ENCODE data around the gene MYO16.

Gene MYO16

DNA sequence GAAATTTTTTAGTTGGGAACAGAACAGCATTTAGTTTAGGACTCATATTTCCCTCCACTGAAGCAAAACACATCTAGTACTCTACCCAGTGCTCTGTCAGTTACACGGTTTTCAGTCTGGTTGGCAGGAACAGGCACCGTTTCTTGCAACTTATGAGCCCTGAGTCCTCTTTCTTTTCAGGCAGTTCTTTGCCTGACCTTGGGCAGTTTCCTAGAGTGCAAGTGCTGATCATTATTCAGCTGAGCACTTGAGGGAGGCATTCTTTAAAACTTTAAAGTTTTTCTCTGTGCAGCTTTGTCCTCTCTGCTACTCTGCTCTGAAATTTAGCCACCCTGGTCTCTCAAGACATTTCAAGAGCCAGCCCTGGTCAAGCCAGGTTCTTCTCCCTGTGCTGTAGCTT is 96.1 kb downstream of the MYO16 start:
- H2AFZ ChIP-seq (ENCODE audit: low read depth, low read length, severe bottlenecking): no peak overlapping the region
- TF ChIP-seq EZH2phosphoT487 (conservative IDR thresholded peaks at IDR 0.05; ENCODE audit: low read length): no peak
- TF ChIP-seq, protein P1, sequence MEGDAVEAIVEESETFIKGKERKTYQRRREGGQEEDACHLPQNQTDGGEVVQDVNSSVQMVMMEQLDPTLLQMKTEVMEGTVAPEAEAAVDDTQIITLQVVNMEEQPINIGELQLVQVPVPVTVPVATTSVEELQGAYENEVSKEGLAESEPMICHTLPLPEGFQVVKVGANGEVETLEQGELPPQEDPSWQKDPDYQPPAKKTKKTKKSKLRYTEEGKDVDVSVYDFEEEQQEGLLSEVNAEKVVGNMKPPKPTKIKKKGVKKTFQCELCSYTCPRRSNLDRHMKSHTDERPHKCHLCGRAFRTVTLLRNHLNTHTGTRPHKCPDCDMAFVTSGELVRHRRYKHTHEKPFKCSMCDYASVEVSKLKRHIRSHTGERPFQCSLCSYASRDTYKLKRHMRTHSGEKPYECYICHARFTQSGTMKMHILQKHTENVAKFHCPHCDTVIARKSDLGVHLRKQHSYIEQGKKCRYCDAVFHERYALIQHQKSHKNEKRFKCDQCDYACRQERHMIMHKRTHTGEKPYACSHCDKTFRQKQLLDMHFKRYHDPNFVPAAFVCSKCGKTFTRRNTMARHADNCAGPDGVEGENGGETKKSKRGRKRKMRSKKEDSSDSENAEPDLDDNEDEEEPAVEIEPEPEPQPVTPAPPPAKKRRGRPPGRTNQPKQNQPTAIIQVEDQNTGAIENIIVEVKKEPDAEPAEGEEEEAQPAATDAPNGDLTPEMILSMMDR (IDR thresholded peaks at IDR 0.05; ENCODE audit: insufficient read depth, low read length, poor library complexity, severe bottlenecking): no peak
- no peaks in the 10 kb centered on the region for H3K36me3 ChIP-seq (ENCODE audit: low read length)
- no peak overlapping the region for H3K4me2 ChIP-seq (ENCODE audit: low read depth, low read length, poor library complexity, severe bottlenecking)
- no peaks in the 10 kb centered on the region for H3K9me3 ChIP-seq (ENCODE audit: insufficient read depth, low read length)
- H3K9ac ChIP-seq (ENCODE audit: low read length): no peak overlapping the region
- no peaks in the 10 kb centered on the region for H3F3A ChIP-seq (ENCODE audit: insufficient read depth)
- no peak overlapping the region for H3K27ac ChIP-seq (ENCODE audit: low read depth, low read length)
- H3K9me2 ChIP-seq (replicated peaks; ENCODE audit: insufficient read depth, low read length): no peaks in the 10 kb centered on the region
- H3K27me3 ChIP-seq (ENCODE audit: low read length): no peaks in the 10 kb centered on the region
- no peak overlapping the region for H3K4me3 ChIP-seq (ENCODE audit: insufficient read depth, low read length, poor library complexity, severe bottlenecking)
- H4K20me1 ChIP-seq (ENCODE audit: low read depth, low read length): no peaks in the 10 kb centered on the region
- no peaks in the 10 kb centered on the region for H3K79me2 ChIP-seq (ENCODE audit: insufficient read depth, low read length)

DNA sequence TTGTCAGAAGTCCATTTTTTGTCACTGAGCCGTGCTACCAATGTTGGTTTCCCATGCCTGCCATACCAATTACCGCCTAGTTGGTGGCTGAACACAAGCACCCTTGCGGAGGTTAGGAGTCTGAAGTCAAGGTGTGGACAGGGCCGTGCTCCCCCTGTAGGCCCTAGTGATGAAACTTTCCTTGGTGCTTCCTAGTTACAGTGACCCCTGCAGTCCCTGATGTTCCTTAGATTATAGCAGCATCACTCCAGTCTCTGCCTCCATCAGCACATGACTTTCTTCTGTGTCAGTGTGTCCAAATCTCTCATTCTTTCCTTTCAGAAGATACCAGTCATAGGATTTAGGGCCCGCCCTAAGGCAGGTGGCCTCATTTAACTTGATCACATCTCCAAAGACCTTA is 99.0 kb downstream of the MYO16 start:
- H3K79me2 ChIP-seq (ENCODE audit: insufficient read depth, low read length): no peaks in the 10 kb centered on the region
- no peaks in the 10 kb centered on the region for H3K27me3 ChIP-seq (ENCODE audit: low read length)
- no peak overlapping the region for H2AFZ ChIP-seq (ENCODE audit: low read depth, low read length, severe bottlenecking)

DNA sequence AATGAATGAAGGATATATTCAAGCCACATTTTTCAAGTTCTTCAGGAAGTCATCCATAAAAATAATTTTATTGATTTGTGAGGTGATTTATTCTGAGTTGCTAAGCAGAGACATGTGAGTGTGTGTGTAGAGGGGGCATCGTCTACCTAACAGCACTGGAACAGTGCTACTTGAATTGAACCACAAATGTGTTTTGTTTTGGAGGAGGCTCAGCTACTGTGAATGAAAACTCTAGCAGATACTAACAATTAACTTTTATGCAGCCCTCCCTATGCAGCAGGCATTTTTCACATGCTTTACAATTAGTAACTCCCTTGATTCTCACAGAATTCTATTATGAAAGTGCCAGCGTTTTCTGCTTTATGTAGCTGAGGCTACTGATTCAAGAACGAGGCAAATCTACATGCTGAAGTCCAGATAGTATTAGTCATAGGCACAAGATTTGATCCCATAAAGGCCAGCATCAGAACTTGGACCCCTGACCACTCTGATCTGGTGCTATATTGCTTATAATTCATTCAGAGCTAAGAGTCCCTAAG is 103.7 kb downstream of the MYO16 start:
- Histone ChIP-seq H3K9me3 (ENCODE audit: insufficient read depth, low read length) (no peaks in the 10 kb centered on the region), H2AFZ (ENCODE audit: low read depth, low read length, severe bottlenecking) (no peak overlapping the region), H3K27me3 (ENCODE audit: low read length) (no peaks in the 10 kb centered on the region), H3K4me2 (ENCODE audit: low read depth, low read length, poor library complexity, severe bottlenecking) (no peak overlapping the region), H3F3A (ENCODE audit: insufficient read depth) (no peaks in the 10 kb centered on the region), H3K9ac (ENCODE audit: low read length) (no peak overlapping the region), H3K9me2 (replicated peaks; ENCODE audit: insufficient read depth, low read length) (no peaks in the 10 kb centered on the region), H4K20me1 (ENCODE audit: low read depth, low read length) (no peaks in the 10 kb centered on the region), H3K27ac (ENCODE audit: low read depth, low read length) (no peak overlapping the region), H3K4me3 (ENCODE audit: insufficient read depth, low read length, poor library complexity, severe bottlenecking) (no peak overlapping the region), H3K79me2 (ENCODE audit: insufficient read depth, low read length) (no peaks in the 10 kb centered on the region), H3K36me3 (ENCODE audit: low read length) (no peaks in the 10 kb centered on the region)
- no peak for TF ChIP-seq EZH2phosphoT487 (conservative IDR thresholded peaks at IDR 0.05; ENCODE audit: low read length)
- TF ChIP-seq, protein P1 (IDR thresholded peaks at IDR 0.05; ENCODE audit: insufficient read depth, low read length, poor library complexity, severe bottlenecking): no peak

More for the DNA sequence above, 99.0 kb downstream of the MYO16 start:
- no peak overlapping the region for H3K9ac ChIP-seq (ENCODE audit: low read length)
- no peaks in the 10 kb centered on the region for H3K36me3 ChIP-seq (ENCODE audit: low read length)
- H3K4me3 ChIP-seq (ENCODE audit: insufficient read depth, low read length, poor library complexity, severe bottlenecking): no peak overlapping the region
- TF ChIP-seq, protein P1 (IDR thresholded peaks at IDR 0.05; ENCODE audit: insufficient read depth, low read length, poor library complexity, severe bottlenecking): no peak
- TF ChIP-seq EZH2phosphoT487 (conservative IDR thresholded peaks at IDR 0.05; ENCODE audit: low read length): no peak
- no peak overlapping the region for H3K27ac ChIP-seq (ENCODE audit: low read depth, low read length)
- H4K20me1 ChIP-seq (ENCODE audit: low read depth, low read length): no peaks in the 10 kb centered on the region
- no peak overlapping the region for H3K4me2 ChIP-seq (ENCODE audit: low read depth, low read length, poor library complexity, severe bottlenecking)
- no peaks in the 10 kb centered on the region for H3F3A ChIP-seq (ENCODE audit: insufficient read depth)
- no peaks in the 10 kb centered on the region for H3K9me3 ChIP-seq (ENCODE audit: insufficient read depth, low read length)
- H3K9me2 ChIP-seq (replicated peaks; ENCODE audit: insufficient read depth, low read length): no peaks in the 10 kb centered on the region
